ENCODE results near the gene PRKCH. TPM values are rescaled to one million over a fixed set of nuclear protein-coding genes. Genes with fewer than 3 reads are reported as not detected.

Gene PRKCH
- total RNA-seq, 1 experiment from 2014 or later: 12.4 TPM

DNA sequence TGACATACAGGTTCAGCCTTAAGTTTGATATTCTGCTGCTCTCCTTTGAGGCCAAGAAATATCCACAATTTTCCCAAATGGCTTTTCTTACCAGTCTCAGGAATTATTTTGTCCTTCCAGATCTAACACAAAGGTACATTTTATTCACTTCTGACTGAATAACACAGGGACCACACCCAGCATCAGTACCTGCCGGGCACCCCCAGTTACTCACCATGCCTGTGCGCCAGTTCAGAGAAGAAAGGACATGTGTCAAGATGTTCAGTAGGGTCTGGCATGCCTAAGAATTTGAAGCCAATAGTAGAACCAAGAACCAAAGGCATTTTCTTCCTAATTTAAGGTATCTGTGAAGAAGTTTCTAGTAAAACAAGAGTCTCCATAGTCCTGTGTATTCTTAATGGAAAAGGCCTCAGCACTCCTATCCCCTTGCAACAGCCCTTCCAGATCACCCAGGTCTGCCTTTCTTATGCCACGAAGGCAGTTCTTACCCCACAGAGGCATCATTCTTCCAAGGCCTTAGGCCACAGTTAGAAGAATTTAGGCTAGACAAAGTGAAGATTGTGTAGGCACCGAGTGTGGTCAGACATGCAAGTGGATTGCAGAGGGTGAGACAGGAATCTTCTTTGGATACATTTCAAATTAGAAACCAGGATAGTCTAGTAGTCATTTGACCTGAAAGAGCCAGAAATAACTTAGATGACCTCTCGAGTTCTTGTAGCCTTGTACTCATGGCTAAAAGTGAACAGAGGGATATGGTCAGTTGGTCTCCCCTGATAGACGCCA lies 233.9 kb downstream of the PRKCH start:
- ChIA-PET POLR2A (interaction anchor here (1.6 to 4.0 kb wide), 2 partner anchors 7 to 30 kb away, joined by 12 to 23 read pairs; no protein-coding TSS in a partner anchor), CTCF (interaction anchor here (1.2 kb wide), 1 partner anchor 7 kb away, joined by 4 read pairs; no protein-coding TSS in a partner anchor)
- H3K4me3 Mint-ChIP-seq (ENCODE audit: unreplicated experiment): peak overlapping the region; percentile 21
- H3K4me1 Mint-ChIP-seq (ENCODE audit: insufficient read depth, unreplicated experiment): peaks cover 38% of the 10 kb centered on the region
- no peak overlapping the region for H3K27ac Mint-ChIP-seq (ENCODE audit: low read depth, unreplicated experiment)
- TF ChIP-seq, protein P1, sequence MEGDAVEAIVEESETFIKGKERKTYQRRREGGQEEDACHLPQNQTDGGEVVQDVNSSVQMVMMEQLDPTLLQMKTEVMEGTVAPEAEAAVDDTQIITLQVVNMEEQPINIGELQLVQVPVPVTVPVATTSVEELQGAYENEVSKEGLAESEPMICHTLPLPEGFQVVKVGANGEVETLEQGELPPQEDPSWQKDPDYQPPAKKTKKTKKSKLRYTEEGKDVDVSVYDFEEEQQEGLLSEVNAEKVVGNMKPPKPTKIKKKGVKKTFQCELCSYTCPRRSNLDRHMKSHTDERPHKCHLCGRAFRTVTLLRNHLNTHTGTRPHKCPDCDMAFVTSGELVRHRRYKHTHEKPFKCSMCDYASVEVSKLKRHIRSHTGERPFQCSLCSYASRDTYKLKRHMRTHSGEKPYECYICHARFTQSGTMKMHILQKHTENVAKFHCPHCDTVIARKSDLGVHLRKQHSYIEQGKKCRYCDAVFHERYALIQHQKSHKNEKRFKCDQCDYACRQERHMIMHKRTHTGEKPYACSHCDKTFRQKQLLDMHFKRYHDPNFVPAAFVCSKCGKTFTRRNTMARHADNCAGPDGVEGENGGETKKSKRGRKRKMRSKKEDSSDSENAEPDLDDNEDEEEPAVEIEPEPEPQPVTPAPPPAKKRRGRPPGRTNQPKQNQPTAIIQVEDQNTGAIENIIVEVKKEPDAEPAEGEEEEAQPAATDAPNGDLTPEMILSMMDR (IDR thresholded peaks at IDR 0.05; ENCODE audit: unreplicated experiment): no peak
- no peaks in the 10 kb centered on the region for H3K27me3 Mint-ChIP-seq (ENCODE audit: insufficient read depth, unreplicated experiment)
- BruUV-seq (replicated peaks): no TSS peak
- intact Hi-C loops (cut with micrococcal nuclease): no loop called here
- no peak for DNase-seq (ENCODE audit: unreplicated experiment)
- H3K9me3 Mint-ChIP-seq (ENCODE audit: unreplicated experiment): no peaks in the 10 kb centered on the region
- no peaks in the 10 kb centered on the region for H3K36me3 Mint-ChIP-seq (ENCODE audit: insufficient read depth, unreplicated experiment)

DNA sequence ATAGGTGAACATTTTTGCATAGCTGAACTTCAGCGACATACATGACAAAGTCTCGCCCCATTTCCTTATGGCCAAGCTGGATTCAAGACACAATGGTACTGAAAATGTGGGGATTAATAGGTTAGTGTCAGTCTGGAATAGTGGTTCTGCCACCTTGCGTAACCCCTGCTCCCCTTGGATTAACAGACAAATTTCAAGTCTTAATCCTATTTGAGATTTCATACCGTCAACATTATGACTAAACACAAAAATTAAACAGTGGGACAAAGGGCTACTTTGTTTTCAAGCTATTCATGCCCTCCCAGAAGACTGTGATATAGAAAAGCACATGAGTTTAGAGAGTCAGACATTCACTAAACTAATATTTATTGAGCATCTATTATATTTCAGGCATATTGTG lies 235.1 kb downstream of the PRKCH start:
- Mint-ChIP-seq H3K4me1 (ENCODE audit: insufficient read depth, unreplicated experiment) (peaks cover 43% of the 10 kb centered on the region), H3K36me3 (ENCODE audit: insufficient read depth, unreplicated experiment) (no peaks in the 10 kb centered on the region), H3K9me3 (ENCODE audit: unreplicated experiment) (no peaks in the 10 kb centered on the region), H3K4me3 (ENCODE audit: unreplicated experiment) (no peak overlapping the region), H3K27me3 (ENCODE audit: insufficient read depth, unreplicated experiment) (no peaks in the 10 kb centered on the region), H3K27ac (ENCODE audit: low read depth, unreplicated experiment) (no peak overlapping the region)
- TF ChIP-seq, protein P1 (IDR thresholded peaks at IDR 0.05; ENCODE audit: unreplicated experiment): no peak
- intact Hi-C loops (cut with micrococcal nuclease): no loop called here
- ChIA-PET POLR2A (interaction anchor here (0.8 to 1.6 kb wide), 4 partner anchors 9 to 142 kb away, joined by 3 to 9 read pairs (median 6); no protein-coding TSS in a partner anchor), CTCF (interaction anchor here (1.4 to 1.9 kb wide), 2 partner anchors 30 to 81 kb away, joined by 4 to 8 read pairs; no protein-coding TSS in a partner anchor)
- DNase-seq (ENCODE audit: unreplicated experiment): no peak
- BruUV-seq (replicated peaks): no TSS peak

DNA sequence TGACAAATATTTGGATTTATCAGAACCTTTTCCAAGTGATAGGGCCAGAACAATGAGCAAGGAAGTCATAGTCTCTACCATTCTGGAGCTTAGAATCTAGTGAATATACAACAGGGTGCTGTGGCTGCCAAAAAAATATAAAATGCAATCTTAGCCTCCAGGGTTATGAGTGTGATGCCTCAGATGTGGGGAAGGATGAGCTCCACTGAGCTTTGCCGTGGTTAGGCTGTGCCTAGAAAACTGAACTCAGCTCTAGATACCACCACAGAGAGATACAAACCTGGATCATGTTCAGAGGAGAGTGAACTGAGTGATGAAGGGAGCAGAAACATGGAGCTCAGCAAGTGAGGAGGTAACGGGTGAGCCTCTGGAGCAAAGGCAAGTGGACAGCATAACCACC lies 235.9 kb downstream of the PRKCH start:
- no peaks in the 10 kb centered on the region for H3K27me3 Mint-ChIP-seq (ENCODE audit: insufficient read depth, unreplicated experiment)
- no peaks in the 10 kb centered on the region for H3K36me3 Mint-ChIP-seq (ENCODE audit: insufficient read depth, unreplicated experiment)
- no peaks in the 10 kb centered on the region for H3K9me3 Mint-ChIP-seq (ENCODE audit: unreplicated experiment)
- peaks cover 52% of the 10 kb centered on the region for H3K4me1 Mint-ChIP-seq (ENCODE audit: insufficient read depth, unreplicated experiment)
- no peak for DNase-seq (ENCODE audit: unreplicated experiment)
- TF ChIP-seq, protein P1 (IDR thresholded peaks at IDR 0.05; ENCODE audit: unreplicated experiment): no peak
- ChIA-PET POLR2A (interaction anchor here (0.8 to 1.6 kb wide), 4 partner anchors 9 to 142 kb away, joined by 3 to 9 read pairs (median 6); no protein-coding TSS in a partner anchor), CTCF (interaction anchor here (0.6 to 1.9 kb wide), 5 partner anchors 10 to 1658 kb away, joined by 3 to 8 read pairs (median 4); partner anchors contain the start of gene HIF1A)
- no TSS peak for BruUV-seq (replicated peaks)
- intact Hi-C loops (cut with micrococcal nuclease): no loop called here
- no peak overlapping the region for H3K4me3 Mint-ChIP-seq (ENCODE audit: unreplicated experiment)
- H3K27ac Mint-ChIP-seq (ENCODE audit: low read depth, unreplicated experiment): no peak overlapping the region

DNA sequence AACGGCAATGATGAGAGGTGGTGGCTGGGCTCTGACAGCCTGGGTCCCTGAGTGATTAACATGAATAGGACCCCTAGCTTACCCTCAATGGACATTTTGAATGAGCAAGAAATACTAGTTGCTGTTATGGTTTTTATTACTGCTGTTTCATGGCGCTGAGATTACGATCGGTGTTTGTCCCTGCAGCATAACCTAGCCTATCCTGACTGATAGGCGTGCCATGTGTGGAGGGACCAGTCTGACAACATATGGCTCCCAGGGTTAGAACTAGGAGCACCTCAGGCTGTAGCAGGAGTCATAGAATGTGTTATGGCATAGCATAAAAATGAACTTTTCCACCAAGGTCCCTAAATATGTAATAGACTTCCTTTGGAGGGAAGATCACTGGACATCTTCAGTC lies 236.5 kb downstream of the PRKCH start:
- no peak for DNase-seq (ENCODE audit: unreplicated experiment)
- POLR2A ChIA-PET: interaction anchor here (1.6 kb wide), 2 partner anchors 11 to 141 kb away, joined by 6 to 9 read pairs; no protein-coding TSS in a partner anchor
- CTCF ChIA-PET: interaction anchor here (0.8 to 1.4 kb wide), 4 partner anchors 11 to 173 kb away, joined by 3 to 5 read pairs (median 4); partner anchors contain the start of gene HIF1A
- no peaks in the 10 kb centered on the region for H3K36me3 Mint-ChIP-seq (ENCODE audit: insufficient read depth, unreplicated experiment)
- no peak overlapping the region for H3K4me3 Mint-ChIP-seq (ENCODE audit: unreplicated experiment)
- H3K4me1 Mint-ChIP-seq (ENCODE audit: insufficient read depth, unreplicated experiment): peaks cover 54% of the 10 kb centered on the region
- no TSS peak for BruUV-seq (replicated peaks)
- H3K9me3 Mint-ChIP-seq (ENCODE audit: unreplicated experiment): no peaks in the 10 kb centered on the region
- intact Hi-C loops (cut with micrococcal nuclease): no loop called here
- H3K27ac Mint-ChIP-seq (ENCODE audit: low read depth, unreplicated experiment): no peak overlapping the region
- no peaks in the 10 kb centered on the region for H3K27me3 Mint-ChIP-seq (ENCODE audit: insufficient read depth, unreplicated experiment)
- TF ChIP-seq, protein P1 (IDR thresholded peaks at IDR 0.05; ENCODE audit: unreplicated experiment): no peak

Data from MCF 10A (cell line).